ENCODE measurements around the gene LAGE3.

GRCh38 chrX:154469114-154469513, 10.0 kb downstream of the LAGE3 start:
- no peak for TF ChIP-seq CTCF (IDR thresholded peaks at IDR 0.05 in 4 of 5, conservative IDR thresholded peaks at IDR 0.05 in 1 of 5)
- TF ChIP-seq POLR2A (IDR thresholded peaks at IDR 0.05), result no peak
